ENCODE measurements around the gene ANKS1B. TPM values are rescaled to one million over a fixed set of nuclear protein-coding genes. Genes with fewer than 3 reads are reported as not detected.

ANKS1B gene
- total and polyA plus RNA-seq, 2 of the 4 experiments (the other 2 are of a cell fraction), result 0.17 to 0.18 TPM

- Histone ChIP-seq H2BK120ac (ENCODE audit: low read depth, low read length) (no peak overlapping the region), H3K56ac (ENCODE audit: extremely low read depth, insufficient read depth, low read length) (no peak overlapping the region), H3K23ac (ENCODE audit: low read depth, low read length) (no peak overlapping the region), H2AK5ac (ENCODE audit: low read depth, low read length) (no peak overlapping the region), H4K20me1 (ENCODE audit: insufficient read depth, low read length) (no peaks in the 10 kb centered on the region), H3K9ac (ENCODE audit: low read depth, low read length) (no peak overlapping the region), H2AK9ac (replicated peaks; ENCODE audit: low read depth, low read length, poor library complexity) (no peak overlapping the region), H4K5ac (ENCODE audit: low read depth, low read length) (no peak overlapping the region), H2BK15ac (ENCODE audit: low read depth, low read length) (no peak overlapping the region), H3K4me3 (ENCODE audit: insufficient read depth, low read depth, low read length) (no peak overlapping the region), H3K27me3 (ENCODE audit: control insufficient read depth, insufficient read depth, low read length) (no peaks in the 10 kb centered on the region), H2AFZ (replicated peaks; ENCODE audit: low read length, poor library complexity) (no peak overlapping the region), H3K4me1 (ENCODE audit: control insufficient read depth, insufficient read depth, low read length) (no peaks in the 10 kb centered on the region), H2BK5ac (ENCODE audit: low read depth, low read length, poor library complexity, severe bottlenecking) (no peak overlapping the region), H2BK20ac (ENCODE audit: low read depth, low read length) (no peak overlapping the region), H3K27ac (ENCODE audit: insufficient read depth, low read length) (no peak overlapping the region), H3K9me3 (ENCODE audit: control insufficient read depth, insufficient read depth, low read length) (peaks cover 2% of the 10 kb centered on the region; the same call in 1 of the 2 replicates), H3K14ac (replicated peaks; ENCODE audit: low read depth, low read length) (no peak overlapping the region), H3K4ac (ENCODE audit: low read depth, low read length) (no peak overlapping the region), H3K9me1 (ENCODE audit: insufficient read depth, low read length) (no peaks in the 10 kb centered on the region), H3K18ac (ENCODE audit: low read depth, low read length) (no peak overlapping the region), H4K8ac (ENCODE audit: low read depth in 2 of 2, low read length in 2 of 2) (no peak overlapping the region), H3K4me2 (ENCODE audit: low read depth, low read length) (no peak overlapping the region), H4K91ac (ENCODE audit: insufficient read depth, low read depth, low read length) (no peak overlapping the region), H3K36me3 (ENCODE audit: control insufficient read depth, insufficient read depth, low read length) (no peaks in the 10 kb centered on the region), H3K79me1 (ENCODE audit: low read depth in 1 of 2, low read length in 2 of 2) (no peaks in the 10 kb centered on the region)
- no peak for ATAC-seq (ENCODE audit: low read depth)
- intact Hi-C loops (cut with micrococcal nuclease), result no loop called here
- in situ Hi-C loops (cut with MboI; ENCODE audit: low sequenced_read_pairs), result no loop called here
- TF ChIP-seq FOS (IDR thresholded peaks at IDR 0.05; ENCODE audit: low read depth, low read length) (no peak), RAD21 (IDR thresholded peaks at IDR 0.05; ENCODE audit: low read length) (no peak), RFX5 (IDR thresholded peaks at IDR 0.05; ENCODE audit: low read depth, low read length) (no peak), CEBPB (IDR thresholded peaks at IDR 0.05; ENCODE audit: low read depth, low read length) (no peak), MXI1 (IDR thresholded peaks at IDR 0.05; ENCODE audit: borderline replicate concordance, low read depth, low read length) (no peak), MAFK (IDR thresholded peaks at IDR 0.05; ENCODE audit: low read depth, low read length) (no peak), BHLHE40 (IDR thresholded peaks at IDR 0.05; ENCODE audit: low read depth, low read length) (no peak), CTCF (conservative IDR thresholded peaks at IDR 0.05; ENCODE audit: low read depth, low read length) (no peak), MAZ (IDR thresholded peaks at IDR 0.05; ENCODE audit: borderline replicate concordance, low read depth, low read length) (no peak), POLR2A (IDR thresholded peaks at IDR 0.05; ENCODE audit: low read depth, low read length) (no peak), ELK1 (IDR thresholded peaks at IDR 0.05; ENCODE audit: borderline replicate concordance, low read depth, low read length) (no peak), USF2 (IDR thresholded peaks at IDR 0.05; ENCODE audit: low read depth, low read length) (no peak), NFE2L2 (IDR thresholded peaks at IDR 0.05; ENCODE audit: low read depth, low read length) (no peak)
- POLR2A ChIA-PET (ENCODE audit: unreplicated experiment), result no interaction called here
- CTCF ChIA-PET, result no interaction called here
- dilution Hi-C loops (cut with HindIII; ENCODE audit: low sequenced_read_pairs, unreplicated experiment), result no loop called here
- DNase-seq, result no peak
- BruUV-seq (replicated peaks), result no TSS peak
Observed at GRCh38 chr12:99343960-99344359, 640.8 kb downstream of the ANKS1B start.

Measured in IMR-90 (cell line).